Erythroblast (primary cell): ENCODE measurements around the gene LAMB3.

Source experiments
- DNase-seq, 2 experiments: peaks; one replicate each; lab custom pipeline; 2025; lab: John Stamatoyannopoulos, UW
- GATA1 ChIP-seq: IDR thresholded peaks from 2 replicates; pipeline ENCODE4 v1.6.1; 2011; ENCODE audit warnings: low read depth, mild to moderate bottlenecking, control low read depth, low read length, moderate library complexity
- POLR2A ChIP-seq: IDR thresholded peaks from 2 replicates; pipeline ENCODE4 v1.6.1; 2011; ENCODE audit warnings: mild to moderate bottlenecking, low read length

Gene LAMB3

DNA sequence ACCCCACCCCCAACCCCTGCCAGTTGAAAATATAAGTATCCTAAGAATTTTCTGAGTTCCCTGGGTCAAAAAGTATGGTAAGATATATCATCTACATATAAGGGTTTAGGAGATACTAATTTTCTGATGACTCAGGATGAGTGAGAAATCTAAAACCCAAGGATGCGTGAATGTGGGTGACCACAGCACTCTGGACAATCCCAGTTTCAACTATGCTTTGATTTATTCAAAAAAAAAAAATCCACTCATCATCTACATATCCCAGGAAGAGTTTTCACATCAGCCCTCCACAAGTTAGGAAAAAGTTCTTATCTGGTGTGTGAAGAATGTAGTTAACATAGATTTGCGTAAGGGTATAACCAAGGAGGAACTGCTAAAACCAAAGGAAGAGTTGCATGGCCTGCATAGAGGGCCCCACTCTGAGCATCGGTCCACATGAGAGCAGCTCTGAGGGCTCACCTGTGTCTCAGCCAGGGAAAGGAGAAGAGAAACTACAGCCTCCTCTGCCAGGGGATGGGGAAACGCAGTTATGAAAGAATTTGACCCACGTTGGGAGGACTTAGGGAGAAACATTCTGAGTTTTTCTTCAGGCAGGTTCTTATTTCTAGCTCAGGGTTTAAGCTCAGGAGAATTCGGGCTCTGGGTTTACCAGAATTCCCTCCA lies 18.8 kb downstream of the LAMB3 start:
- DNase-seq: no peak
- TF ChIP-seq GATA1 (no peak), POLR2A (no peak)

DNA sequence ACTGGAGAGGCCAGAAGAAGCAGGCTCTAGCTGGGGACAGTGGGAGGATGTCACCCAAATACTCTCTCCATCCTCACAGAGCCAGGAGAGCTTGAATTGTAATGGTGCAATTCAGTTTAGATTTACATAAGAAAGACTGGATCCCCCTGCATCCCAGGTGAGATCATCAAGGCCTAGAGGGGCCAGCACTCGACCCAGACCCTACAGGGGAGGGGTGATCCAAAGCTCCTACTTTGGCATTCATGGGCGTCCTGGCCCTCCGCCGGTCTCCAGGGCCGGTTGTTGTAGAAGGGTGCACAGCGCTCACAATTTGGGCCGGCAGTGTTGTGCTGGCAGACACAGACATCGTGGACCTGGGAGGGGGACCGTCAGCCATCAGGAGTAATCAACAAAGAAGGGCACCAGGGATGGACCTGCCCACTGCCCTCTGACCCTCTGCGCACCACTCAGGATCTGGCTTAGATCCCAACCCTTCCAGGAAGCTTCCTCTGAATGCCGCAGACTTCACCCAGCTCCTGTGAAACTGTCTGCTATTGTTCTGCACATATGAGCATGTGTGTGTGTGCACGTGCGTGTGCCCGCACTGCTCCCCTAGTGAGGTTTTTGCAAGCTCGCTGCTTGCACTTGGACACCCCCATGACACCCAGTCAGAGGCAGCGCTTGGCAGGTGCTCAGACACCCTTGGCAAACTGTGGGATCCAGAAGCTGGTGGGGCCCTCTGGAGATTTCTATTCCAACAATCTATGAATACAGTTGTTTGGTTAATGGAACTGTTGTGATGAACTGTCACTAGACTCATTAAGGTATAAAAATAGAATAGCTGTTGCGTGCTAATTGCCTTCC lies 21.6 kb downstream of the LAMB3 start:
- no peak for DNase-seq
- TF ChIP-seq GATA1 (no peak), POLR2A (no peak)

DNA sequence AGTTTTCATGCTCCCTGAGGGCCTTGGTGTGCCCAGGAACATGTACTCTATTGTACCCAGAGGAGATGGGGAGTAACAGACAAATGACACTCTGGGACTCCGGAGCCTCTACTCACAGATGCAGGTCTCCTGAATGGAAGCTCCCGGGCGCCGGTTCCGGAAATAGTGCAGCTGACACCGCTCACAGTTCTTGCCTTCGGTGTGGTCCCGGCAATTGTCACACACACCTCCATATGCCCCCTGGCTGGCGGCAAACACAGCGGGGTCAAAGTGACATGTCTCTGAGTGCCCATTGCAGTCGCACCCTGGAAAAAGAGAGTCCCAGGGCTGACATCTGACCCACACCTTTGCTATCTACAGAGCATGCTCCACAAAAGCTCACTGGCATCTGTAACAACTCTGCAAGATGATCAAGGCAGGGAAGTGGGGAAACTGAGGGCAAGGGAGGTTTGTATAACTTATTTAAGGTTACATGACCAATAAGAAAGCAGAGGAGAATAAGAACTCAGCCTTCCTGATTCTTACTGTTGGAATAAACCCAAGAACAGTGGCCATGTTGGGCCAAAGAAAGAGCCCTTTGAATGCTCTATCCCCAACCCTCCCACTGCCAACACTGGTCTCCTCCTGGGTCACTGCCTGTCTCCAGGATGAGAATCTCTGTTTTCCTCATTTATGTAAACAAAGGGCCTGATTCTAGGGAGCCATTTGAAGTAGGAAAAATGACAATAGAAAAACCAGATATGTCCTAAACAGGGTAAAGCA lies 22.4 kb downstream of the LAMB3 start:
- no peak for DNase-seq
- no peak for TF ChIP-seq POLR2A
- TF ChIP-seq GATA1: no peak

DNA sequence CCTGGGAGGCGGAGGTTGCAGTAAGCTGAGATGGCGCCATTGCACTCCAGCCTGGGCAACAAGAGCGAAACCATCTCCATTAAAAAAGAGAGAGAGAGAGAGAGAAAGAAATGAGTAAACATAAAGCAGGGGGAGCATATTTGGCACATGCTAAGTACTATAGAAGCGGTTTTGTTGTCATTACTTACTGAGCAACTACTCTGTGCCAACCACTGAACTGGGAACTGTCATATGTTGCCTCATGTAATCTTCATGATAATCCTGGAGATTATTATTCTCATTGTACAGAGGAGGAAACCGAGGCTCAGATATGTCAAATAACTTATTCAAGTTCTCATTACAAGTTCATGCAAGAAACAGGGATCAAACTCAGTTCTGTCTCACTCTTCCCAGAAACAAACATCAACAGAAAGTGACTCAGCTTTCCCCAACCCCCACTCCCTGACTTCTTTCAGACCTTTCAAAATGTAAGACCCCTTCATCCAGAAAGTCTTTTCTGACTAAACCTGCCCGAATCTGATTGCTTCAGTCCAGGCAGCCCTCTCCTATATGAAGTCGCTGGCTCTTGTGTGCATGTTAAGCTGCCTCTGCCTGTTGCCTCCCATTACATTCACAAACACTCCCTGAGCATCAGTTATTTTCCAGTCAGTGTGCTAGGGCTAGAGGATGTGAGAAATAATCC lies 23.5 kb downstream of the LAMB3 start:
- DNase-seq: no peak
- TF ChIP-seq POLR2A (no peak), GATA1 (no peak)

DNA sequence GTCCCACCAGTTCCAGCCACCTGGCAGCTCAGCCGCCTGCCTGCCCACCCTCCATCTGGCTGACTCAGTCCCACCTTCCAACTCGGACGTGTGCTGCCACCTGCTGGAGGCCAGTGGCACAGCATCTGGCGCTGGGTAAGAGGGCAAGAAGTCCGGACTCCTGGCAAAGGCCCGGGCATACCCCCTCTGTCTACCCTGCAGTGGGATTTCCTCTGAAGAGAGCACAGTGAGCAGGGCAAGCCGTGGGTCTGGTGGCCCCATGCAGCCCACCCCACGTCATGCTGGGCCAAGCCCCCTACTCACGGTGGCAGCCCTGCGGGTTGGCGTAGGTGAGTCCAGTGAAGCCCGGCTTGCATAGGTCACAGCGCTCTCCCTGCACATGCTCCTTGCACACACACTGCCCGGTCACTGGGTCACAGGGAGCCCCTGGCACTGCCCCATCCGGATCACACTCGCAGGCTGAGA lies 24.5 kb downstream of the LAMB3 start:
- DNase-seq: peak; percentile 67 to 84

DNA sequence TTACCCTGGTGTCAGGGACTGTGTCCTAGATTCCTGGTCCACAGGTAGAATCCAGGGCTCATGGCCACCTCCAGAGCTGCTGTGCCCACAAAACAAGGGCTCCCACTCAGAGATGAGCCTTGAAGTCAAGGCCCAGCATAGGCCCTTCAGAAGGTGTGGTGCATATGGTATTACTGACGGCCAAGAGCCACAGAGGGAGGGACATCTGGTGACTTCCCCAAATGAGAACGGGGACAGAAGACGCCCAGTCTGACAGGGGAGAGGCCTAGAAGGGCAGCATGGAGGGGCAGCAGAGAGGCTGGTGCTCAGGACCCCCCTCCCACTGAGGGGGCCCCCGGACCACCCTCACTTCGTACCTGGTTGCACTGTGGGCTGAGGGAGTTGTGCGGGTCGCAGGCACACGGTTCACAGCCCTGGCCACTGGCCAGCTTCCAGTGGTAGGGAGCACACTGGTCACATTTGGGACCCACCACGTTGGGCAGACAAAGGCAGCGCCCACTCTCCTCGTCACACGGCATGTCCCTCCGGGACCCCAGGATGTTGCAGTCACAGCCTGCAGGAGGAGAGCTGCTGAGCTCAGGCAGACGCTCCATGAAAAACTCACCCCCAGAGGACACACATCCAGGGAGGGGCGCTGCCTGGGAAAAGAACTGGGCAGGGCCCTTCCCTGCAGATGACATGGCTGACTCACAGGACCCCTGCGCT lies 25.0 kb downstream of the LAMB3 start:
- TF ChIP-seq GATA1 (no peak), POLR2A (no peak)
- no peak for DNase-seq

More for the DNA sequence above, 24.5 kb downstream of the LAMB3 start:
- TF ChIP-seq GATA1 (no peak), POLR2A (no peak)

DNA sequence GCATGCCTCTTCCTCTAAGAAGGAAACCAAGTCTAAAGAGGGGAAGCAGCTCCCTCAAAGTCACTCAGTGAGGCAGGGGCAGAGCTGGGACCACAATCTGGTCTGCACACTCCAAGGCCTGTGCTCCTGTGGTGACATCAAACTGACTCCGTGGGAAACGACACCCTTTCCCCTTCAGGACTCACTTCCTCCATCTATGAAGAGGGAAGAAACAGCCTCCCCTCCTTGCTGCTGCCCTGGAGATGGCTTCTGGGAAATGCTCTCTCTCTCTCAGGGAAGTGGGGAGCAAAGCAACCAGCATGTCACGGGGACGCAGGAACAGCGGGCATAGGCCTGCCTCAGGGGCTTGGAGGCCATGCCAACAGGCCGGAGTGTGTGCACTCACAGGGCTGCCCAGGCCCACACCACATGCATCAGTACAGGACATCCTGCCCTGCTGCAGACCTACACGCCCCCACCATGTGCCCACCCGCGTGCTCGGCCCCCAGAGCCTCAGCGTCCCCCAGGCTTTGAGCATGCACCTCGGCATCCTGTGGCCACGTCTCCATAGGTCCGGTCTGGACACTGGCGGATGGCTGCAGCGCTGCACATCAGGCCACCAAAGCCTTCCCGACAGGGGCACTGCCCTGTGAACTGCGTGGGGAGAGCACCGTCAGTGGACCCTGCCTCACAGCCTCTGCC lies 25.7 kb downstream of the LAMB3 start:
- no peak for TF ChIP-seq POLR2A
- no peak for DNase-seq

DNA sequence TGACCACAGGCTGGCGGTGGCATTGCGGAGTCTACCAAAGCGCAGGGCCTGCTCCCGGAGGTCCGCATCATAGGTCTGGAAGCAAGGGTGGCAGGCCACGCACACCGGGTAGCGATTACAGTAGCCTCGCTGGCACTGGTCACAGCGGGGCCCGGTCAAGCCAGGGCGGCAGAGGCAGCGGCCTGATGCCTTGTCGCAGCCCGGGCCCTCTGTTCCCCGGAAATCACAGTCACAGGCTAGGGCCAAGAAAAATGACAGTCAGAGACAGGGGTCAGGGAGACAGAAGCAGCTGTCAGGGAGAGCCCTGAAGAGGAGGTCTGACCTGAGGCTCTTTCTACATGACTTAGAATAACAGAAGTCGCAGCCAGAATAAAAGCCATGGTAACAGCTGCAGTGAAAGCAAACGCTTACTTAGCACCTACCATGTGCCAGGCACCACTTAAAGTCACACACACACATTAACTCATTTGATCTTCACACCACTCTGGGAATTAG lies 26.4 kb downstream of the LAMB3 start:
- DNase-seq: no peak
- TF ChIP-seq GATA1 (no peak), POLR2A (no peak)

DNA sequence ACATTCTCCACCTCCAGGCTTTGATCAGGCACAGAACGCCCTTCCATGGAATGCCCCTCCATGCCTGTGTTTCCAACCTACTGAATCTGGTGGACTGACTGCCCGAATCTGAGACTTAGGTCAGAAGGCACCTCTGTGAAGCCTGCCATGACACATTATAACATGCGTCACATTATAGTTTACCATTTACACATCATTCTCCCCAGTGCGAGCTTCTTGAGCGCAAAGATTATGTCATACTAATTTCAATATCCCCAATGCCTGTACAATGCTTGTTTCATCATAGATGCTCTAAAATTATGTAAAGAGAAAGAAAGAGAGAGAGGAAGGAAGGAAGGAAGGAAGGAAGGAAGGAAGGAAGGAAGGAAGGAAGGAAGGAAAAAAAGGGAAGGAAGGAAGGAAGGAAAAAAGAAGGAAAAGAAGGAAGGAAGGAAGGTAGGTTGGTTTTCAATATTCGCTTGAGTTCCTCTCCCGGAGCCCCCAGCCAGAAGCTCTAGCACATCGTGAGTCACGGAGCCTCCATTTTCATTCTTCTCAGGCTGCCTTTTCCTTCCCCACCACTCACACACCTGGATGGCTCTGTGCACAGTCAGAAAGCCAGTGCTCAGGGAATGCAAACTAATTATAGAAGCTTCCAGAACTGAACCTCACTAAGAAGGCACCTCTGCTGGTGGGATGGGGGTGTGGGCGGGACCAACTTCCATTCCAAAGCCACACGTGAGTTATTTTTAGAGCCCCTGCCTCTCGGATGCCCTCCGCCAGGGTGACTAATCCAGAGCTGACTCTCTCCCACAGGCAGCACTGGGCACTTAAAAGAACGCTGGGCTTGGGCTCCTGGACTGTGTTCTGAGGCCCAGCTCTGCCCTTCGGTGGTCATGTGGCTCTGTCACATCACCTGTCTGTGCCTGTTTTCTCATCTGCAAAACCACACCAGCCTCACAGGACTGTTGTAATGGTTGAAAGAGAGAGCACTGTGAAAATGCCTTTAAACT lies 27.4 kb downstream of the LAMB3 start:
- DNase-seq: no peak
- TF ChIP-seq GATA1: no peak

DNA sequence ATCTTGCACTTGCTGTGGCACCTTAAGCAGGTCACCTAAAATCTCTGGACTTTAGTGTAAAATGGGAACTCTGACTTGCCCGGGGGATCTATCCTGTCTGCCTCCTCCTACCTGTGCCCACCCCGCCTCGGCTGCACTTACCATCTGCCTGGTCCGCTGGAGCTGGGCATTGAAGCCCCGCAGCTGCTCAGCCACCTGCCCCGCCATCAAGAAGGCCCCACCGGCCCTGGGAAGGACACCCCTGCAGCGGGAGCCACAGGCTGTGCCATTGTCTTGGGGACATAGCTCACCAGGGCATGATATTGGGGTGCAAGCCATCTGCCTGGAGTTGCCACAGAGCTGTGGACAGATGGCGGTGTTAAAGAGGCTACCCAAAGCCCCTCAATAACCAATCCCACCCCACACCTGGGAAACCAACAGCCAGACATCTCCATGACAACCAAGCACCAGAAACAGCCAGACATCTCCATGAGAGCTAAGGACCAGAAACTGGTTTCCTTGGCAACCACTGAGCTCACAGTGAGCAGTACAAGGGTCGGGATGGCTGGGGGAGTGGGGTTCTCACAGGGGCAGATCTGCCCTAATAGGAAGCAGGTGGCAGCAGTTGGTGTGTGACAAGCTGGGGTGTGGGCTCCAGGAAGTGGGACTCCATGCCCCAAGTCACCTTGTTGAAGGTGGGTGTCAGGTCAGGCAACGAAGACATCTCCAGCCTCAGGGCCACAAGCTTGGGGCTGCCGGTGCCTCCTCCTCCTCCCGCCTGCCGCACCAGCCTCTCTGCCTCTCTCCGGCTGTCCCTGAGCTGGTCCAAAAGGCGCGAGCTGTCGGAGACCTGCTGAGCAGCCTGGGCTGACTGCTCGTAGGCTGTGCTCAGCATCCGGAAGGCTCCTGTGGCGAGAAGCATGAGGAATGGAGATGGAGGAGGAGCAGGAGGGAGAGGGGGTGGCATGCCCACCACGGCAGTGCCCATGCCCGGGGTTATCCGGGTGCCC lies 29.1 kb downstream of the LAMB3 start:
- TF ChIP-seq GATA1: no peak
- no peak for TF ChIP-seq POLR2A
- DNase-seq: no peak
